ENCODE measurements around the gene DSCAM.

DSCAM gene

DNA sequence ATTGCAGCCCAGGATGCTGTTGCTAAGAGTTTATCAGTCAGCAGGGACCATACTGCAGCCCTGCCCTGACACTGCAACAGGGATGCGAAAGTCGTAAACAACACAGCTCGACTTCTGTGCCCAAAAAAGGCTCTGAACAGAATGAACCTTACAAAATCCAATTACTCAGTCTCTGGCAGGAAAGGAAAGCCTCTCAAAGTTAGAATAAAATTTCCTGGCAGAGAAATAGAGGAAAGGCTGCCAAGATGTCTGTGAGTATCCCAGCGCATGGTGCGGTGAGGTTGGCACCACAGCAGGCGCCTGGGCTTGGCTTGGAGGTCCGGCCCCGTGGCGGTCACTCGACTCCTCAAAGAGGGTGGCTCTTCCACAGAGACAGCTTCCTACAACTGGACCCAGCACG, 794.0 kb downstream of the DSCAM start:
- Histone ChIP-seq H3K27ac (replicated peaks) (no peak overlapping the region), H3K4me3 (replicated peaks; ENCODE audit: insufficient read depth, low read length) (no peak overlapping the region), H3K27me3 (ENCODE audit: insufficient read depth, poor library complexity, severe bottlenecking) (no peaks in the 10 kb centered on the region)
- DNase-seq (ENCODE audit: low read depth in 1 of 2, low spot score in 1 of 2), result no peak
- TF ChIP-seq SPI1 (IDR thresholded peaks at IDR 0.05; ENCODE audit: borderline replicate concordance, low read depth), result no peak
- TF ChIP-seq, protein P1, sequence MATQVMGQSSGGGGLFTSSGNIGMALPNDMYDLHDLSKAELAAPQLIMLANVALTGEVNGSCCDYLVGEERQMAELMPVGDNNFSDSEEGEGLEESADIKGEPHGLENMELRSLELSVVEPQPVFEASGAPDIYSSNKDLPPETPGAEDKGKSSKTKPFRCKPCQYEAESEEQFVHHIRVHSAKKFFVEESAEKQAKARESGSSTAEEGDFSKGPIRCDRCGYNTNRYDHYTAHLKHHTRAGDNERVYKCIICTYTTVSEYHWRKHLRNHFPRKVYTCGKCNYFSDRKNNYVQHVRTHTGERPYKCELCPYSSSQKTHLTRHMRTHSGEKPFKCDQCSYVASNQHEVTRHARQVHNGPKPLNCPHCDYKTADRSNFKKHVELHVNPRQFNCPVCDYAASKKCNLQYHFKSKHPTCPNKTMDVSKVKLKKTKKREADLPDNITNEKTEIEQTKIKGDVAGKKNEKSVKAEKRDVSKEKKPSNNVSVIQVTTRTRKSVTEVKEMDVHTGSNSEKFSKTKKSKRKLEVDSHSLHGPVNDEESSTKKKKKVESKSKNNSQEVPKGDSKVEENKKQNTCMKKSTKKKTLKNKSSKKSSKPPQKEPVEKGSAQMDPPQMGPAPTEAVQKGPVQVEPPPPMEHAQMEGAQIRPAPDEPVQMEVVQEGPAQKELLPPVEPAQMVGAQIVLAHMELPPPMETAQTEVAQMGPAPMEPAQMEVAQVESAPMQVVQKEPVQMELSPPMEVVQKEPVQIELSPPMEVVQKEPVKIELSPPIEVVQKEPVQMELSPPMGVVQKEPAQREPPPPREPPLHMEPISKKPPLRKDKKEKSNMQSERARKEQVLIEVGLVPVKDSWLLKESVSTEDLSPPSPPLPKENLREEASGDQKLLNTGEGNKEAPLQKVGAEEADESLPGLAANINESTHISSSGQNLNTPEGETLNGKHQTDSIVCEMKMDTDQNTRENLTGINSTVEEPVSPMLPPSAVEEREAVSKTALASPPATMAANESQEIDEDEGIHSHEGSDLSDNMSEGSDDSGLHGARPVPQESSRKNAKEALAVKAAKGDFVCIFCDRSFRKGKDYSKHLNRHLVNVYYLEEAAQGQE (IDR thresholded peaks at IDR 0.05; ENCODE audit: insufficient replicate concordance, low read depth), result no peak
- TF ChIP-seq, protein P2, sequence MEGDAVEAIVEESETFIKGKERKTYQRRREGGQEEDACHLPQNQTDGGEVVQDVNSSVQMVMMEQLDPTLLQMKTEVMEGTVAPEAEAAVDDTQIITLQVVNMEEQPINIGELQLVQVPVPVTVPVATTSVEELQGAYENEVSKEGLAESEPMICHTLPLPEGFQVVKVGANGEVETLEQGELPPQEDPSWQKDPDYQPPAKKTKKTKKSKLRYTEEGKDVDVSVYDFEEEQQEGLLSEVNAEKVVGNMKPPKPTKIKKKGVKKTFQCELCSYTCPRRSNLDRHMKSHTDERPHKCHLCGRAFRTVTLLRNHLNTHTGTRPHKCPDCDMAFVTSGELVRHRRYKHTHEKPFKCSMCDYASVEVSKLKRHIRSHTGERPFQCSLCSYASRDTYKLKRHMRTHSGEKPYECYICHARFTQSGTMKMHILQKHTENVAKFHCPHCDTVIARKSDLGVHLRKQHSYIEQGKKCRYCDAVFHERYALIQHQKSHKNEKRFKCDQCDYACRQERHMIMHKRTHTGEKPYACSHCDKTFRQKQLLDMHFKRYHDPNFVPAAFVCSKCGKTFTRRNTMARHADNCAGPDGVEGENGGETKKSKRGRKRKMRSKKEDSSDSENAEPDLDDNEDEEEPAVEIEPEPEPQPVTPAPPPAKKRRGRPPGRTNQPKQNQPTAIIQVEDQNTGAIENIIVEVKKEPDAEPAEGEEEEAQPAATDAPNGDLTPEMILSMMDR (IDR thresholded peaks at IDR 0.05; ENCODE audit: insufficient read depth, low read length), result no peak
- no peak for TF ChIP-seq GABPA (IDR thresholded peaks at IDR 0.05; ENCODE audit: low read depth)
- no peak for TF ChIP-seq POLR2AphosphoS5 (IDR thresholded peaks at IDR 0.05; ENCODE audit: low read depth)

DNA sequence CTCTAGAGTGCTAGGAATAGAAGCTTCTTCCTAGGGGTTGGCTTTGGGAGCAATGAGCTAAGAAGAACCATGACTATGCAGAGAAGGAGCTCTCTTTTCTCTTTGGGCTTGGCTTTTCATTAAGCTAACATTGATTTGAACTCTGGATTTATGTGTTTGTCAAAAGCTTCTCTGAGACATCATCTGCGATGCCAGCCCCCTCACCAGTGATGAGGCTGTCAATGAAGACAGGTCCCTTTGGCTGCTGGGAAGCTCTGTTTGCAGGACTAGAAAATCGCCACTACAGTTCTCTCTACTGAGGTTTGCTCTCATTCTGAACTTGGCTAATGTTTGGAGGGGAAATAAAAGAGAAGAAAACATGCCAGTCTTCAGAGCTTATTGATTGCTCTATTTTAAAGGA, 794.7 kb downstream of the DSCAM start:
- TF ChIP-seq SPI1 (IDR thresholded peaks at IDR 0.05; ENCODE audit: borderline replicate concordance, low read depth) (no peak), POLR2AphosphoS5 (IDR thresholded peaks at IDR 0.05; ENCODE audit: low read depth) (no peak), GABPA (IDR thresholded peaks at IDR 0.05; ENCODE audit: low read depth) (no peak)
- TF ChIP-seq, protein P1 (IDR thresholded peaks at IDR 0.05; ENCODE audit: insufficient replicate concordance, low read depth), result no peak
- DNase-seq (ENCODE audit: low read depth in 1 of 2, low spot score in 1 of 2), result no peak
- Histone ChIP-seq H3K4me3 (replicated peaks; ENCODE audit: insufficient read depth, low read length) (no peak overlapping the region), H3K27me3 (ENCODE audit: insufficient read depth, poor library complexity, severe bottlenecking) (no peaks in the 10 kb centered on the region), H3K27ac (replicated peaks) (no peak overlapping the region)

DNA sequence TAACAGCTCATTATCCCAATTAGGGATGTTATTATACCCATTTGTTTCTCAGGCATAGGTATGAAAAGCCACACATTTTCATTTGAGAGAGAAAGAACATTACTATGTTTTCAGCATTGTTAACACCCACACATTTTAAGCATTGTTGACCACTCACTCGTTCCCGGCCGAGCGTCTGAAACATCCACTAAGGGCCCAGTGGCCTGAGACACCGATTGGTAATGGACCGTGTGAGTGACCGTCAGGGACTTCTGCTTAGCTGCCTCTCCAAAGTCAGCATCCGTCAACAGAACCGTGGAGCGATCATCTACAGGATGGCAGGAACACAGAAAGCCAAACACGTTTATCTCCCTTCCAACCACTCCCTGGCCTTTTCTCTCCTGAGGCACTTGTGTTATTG, 795.2 kb downstream of the DSCAM start:
- DNase-seq (ENCODE audit: low read depth in 1 of 2, low spot score in 1 of 2), result no peak
- TF ChIP-seq, protein P2 (IDR thresholded peaks at IDR 0.05; ENCODE audit: insufficient read depth, low read length), result no peak
- TF ChIP-seq POLR2AphosphoS5 (IDR thresholded peaks at IDR 0.05; ENCODE audit: low read depth), result no peak
- TF ChIP-seq, protein P1 (IDR thresholded peaks at IDR 0.05; ENCODE audit: insufficient replicate concordance, low read depth), result no peak
- TF ChIP-seq SPI1 (IDR thresholded peaks at IDR 0.05; ENCODE audit: borderline replicate concordance, low read depth), result no peak
- TF ChIP-seq GABPA (IDR thresholded peaks at IDR 0.05; ENCODE audit: low read depth), result no peak
- no peaks in the 10 kb centered on the region for H3K27me3 ChIP-seq (ENCODE audit: insufficient read depth, poor library complexity, severe bottlenecking)
- H3K4me3 ChIP-seq (replicated peaks; ENCODE audit: insufficient read depth, low read length), result no peak overlapping the region
- H3K27ac ChIP-seq (replicated peaks), result no peak overlapping the region
